GM19324 (cell line): Measurements from ENCODE around the gene SLC2A13.

Experiments
- ATAC-seq: cut with Tn5 transposase; IDR thresholded peaks from one replicate; pipeline ENCODE4 v1.9.1; 2021; ENCODE audit warnings: mild to moderate bottlenecking, moderate library complexity; ENCODE audit not compliant: unreplicated experiment, low FRiP score

Gene SLC2A13

DNA sequence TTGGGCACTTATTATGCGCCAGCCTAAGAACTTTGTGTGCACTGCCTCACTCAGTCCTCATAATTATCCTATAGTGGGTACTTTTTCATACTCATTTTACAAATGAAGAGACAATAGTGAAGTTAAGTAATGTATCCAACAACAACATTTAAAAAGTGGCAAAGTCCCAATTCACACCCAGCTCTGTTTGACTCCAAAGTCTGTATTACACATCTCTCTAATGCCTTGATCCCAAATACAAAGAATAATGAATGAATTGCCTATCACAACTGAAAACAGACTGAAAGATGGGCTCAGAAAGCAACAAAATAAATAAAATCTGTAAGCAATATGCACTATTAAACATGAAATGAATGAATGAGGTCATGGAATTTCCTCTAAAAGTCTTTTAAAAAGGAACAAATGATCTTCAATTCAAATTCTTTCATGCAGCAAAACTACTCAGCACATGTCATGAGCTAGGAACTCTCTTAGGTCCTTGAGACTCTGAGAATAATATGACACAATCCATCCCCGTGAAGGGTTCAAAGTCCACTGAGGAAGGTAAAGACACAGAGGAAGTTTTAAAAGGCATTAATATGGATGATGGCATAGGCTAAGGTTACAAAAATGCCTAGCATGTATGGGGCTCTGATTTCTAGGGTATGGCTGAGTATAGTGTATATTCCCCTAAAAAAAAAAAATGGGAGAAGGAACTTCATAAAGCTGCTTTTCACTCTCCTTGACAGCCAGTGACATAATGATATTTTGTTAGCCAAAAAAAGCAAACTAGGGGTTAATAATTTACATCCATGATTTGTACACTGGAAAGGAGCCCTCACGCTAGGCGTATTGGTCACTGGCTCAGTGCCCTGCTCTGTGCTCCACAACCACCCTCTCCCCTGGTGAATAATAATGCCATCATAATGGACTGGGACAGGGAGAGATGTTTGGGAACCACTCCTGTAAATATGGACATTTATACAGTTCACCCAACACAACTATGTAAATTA, 103.4 kb downstream of the SLC2A13 start:
- no peak for ATAC-seq

DNA sequence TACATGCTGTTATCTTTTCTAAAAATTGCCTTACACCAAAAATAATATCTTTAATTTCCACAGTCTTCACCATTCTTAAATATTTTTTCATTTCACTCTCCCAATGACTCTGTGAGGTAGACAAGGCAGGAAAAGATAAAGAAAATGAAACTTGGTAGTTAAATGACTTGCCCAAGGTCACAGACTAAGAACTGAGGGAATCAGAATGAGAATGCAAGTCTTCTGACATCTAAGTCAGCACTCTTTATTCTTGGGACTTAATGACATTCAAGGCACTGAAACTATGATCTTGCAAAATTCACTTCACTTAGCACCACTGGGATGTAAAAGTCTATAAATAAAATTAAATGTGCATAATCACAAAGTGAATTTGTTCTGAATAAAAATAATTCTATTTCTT, 104.5 kb downstream of the SLC2A13 start:
- no peak for ATAC-seq

DNA sequence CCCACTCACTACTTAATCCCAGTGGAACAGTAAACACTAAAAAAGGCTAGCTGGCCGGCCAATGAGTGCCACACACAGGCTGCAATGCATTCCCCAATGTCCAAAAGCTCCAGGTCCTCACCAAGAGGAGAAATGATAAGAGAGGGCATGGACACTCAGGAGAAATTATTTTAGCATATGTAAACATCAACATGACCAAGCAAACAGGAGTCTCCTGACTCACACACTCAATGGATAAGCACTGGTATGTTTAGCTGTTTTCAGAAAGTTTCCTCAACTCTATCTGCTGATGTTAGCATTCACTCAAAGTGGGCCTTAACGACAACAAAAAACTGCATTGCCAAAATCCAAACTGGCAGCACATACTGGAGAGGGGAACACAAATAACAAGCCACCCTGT, 105.0 kb downstream of the SLC2A13 start:
- no peak for ATAC-seq

DNA sequence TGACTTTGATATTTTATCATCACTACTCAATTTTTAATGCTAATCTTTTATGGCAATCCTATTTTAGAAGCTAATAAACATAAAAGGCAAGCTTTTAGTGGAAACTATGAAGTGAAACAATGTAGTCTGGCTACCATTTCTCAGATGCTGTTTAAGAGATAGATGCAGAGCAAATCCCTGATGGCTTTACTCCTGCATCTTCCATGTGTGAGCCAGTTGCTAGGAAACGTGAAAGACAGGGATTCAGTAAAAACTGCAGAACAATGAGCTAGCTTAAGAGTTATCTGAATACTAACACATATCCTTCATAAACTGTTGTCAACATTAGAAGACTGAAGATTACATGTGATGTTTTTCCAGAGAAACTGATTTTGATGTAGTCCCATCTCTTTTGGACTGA, 112.6 kb downstream of the SLC2A13 start:
- no peak for ATAC-seq

DNA sequence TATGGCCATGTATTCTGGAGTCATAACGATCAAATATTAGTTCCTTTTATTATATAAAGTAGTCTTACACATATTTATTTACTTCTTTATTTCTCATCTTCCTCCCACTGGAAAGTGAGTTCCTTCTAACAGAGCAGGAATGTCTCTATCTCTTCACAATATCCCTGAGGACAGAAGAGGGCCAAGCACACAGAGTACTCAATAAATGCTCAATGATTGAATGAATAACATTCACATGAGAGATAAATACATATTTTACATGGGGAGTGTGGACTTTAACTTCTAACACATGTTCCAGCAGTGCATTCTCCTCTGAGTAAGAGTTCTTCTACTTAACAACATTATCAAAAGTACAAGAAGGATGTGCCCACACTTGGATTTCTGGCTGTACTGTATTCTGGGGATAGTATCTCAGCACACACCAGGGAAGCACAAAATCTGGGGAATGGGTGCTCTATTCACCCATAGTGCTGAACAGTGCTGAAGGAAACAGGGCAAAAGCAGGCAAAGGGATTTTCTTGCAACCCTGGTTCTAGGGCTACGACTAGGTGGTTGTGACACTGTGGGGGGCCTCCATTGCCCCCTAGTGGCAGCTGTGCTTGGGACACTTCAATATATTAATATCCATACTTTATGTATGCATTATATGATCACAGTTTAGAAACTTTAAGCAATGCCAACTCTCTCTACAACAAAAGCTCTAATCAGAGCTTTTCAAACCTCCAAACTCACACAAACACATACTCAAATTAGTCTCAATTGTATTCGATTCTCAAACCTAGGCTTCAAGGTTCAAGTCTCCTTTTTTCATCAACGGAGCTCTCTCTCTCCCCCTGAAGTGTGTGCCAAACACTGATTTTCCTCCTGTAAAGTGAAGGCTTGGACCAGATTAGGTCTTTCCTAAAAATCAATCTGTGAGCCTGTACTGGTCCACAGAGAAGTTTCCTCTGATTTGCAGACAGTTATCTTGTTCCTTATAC, 115.5 kb downstream of the SLC2A13 start:
- peak; percentile 84 for ATAC-seq

DNA sequence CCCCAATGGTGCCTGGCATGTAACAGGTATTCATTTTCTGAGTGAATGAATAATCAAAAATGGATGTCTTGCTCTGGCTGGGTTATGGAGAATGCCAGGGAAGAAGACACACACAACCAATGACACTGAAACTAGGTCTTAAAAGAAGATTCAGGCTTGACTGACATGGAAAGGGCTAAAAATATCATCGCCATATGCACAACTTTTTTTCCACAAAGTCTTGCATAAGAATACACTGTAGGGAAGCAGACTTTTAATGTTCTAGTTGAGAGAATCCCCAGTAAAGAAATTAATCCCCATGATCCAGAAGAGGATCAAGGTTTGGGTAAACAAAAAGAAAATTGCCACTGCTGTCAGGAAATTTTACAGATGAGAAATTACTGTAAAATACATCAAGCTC, 116.4 kb downstream of the SLC2A13 start:
- ATAC-seq: no peak

DNA sequence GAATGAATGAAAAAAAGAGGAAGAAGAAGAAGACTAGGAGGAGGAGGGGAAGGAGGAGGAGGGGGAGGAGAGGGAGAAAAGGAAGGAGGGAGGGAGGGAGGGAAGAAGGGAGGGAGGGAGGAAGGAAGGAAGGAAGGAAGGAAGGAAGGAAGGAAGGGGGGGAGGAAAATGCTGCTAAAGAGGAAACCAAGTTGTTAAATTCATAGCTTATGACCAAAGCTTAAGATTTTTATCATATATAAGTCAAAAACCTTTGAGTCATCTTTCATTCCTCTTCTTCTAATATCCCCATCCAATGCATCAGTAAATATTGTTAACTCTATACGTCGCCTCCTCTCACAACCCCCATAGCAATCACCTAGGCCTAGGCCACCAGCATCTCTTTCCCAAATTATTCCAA, 117.3 kb downstream of the SLC2A13 start:
- ATAC-seq: no peak

DNA sequence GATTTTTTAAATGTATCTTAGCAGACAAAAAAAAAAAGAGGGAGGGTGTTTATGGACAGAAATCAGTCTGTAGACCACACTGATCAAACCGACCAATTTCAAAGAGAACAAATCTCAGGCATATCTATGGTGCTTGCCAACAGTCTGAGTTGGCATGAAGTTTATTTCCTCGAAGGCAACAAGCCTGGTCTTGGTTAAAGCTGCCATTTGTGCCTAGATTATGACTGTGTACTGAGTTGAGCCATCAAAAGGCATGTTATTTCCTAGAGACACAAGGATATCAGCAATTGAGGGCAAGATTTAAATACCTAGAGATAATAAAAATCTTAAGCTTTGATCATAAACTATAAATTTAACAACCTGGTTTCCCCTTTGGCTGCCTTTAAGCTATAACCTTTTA, 119.2 kb downstream of the SLC2A13 start:
- ATAC-seq: no peak

DNA sequence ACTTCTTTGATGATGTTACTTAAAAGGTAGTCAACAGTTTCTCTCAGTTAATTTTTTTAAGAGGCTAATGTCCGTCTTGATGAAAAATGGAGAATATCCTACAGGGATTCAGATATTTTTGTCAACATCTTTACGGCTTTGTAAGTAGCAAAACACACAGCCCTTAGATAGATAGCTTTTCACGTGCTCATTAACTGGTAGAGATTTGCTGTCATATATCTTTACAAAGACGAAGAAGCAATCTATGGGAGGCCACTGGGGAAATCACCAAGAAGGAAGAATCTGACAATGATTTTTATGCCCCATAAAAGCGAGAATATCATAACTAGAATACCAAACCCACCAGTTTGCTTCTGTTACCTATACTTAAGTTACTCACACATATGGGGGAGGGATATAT, 121.2 kb downstream of the SLC2A13 start:
- ATAC-seq: no peak

DNA sequence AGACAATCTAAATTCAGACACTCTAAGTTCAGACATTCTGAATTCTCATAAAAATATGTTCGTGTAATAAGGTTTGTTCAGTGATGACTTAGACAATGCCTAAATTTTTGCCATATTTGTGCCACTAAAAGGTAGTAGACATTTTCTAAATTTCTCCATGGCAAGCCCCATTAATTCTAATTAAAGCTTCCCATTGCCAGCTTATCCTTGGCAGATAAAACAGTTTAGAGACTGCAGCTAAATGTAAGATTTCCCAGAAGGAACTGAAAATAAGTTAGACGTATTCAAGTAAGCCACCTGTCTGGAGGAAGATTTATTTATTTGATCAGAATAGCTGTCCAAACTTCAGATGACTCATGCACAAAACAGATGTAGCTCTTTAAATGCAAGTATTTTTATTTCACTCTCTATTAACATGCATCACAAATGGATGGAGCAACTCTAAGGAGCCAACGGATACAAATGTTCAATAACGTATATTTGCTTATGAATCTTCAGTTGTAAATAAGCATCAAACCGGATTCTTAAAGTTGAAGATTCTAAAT, 130.4 kb downstream of the SLC2A13 start:
- no peak for ATAC-seq

DNA sequence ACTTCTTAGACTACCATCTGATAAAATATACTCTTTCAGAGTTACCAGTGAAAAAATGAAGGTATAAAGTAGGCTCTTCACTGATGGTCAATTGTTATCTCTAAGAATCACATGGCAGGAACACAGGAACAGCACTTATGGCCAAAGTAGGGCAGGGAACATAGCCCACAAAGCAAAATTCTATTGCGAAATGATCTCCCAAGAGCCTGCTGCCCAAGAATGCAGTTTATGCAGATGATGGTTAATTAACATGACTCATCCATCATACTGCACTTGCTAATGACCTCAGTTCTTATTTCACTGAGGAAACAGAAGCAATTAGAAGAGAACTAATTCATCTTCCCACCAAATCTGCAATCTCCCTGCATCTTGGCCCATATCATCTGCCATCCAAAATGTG, 133.8 kb downstream of the SLC2A13 start:
- no peak for ATAC-seq

DNA sequence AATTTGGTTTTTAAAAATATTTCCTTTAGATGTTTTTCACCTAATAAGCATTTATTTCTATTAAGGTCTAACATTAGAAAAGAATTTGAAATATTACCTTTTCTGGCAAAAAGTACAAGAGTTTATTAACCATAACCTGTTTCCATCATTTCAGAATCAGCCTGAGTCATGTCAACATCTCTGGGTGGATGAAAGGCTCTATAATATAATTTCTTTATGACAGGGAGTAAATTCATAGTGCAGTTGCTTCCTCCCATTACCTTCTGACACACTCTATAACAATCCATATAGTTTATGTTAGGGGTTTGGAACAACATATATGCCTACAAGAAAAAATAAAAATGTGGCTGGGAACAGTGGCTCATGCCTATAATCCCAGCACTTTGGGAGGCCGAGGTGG, 134.5 kb downstream of the SLC2A13 start:
- ATAC-seq: no peak

DNA sequence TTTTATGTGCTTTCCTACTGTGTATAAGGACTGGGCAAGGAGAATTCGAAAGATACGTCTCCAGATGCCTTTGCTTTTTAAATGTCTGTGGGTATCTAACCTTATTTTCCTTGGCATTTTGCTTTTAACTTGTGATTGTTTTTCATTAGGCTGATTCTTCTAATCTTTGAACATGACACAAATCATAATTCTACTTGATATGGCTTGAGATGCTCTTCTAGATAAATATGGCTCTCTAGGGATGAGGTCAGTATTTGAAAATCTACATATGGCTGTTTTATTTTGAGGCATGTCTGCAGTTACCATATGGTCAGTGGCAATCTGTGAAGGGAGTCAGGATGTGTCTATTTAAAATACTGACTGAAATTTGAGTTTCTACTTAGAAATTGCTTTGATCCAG, 139.2 kb downstream of the SLC2A13 start:
- ATAC-seq: no peak

DNA sequence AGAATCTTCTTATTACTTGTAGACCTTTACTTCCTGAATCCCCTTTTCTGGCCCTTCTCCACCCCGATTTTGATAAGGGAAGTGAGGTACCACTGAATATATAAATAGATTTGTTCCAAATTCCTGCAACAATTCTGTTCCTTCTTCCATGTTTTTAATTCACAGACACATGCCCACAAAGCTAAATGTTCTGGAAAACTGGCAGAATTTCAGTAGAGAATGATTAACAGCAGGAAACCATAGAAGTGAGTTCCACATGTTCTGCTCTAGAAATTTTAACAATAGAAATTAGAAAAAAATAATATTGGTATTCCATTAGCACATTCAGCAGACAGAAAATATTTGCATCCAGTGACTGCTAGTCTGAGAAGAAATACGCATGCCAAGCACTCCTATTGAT, 139.6 kb downstream of the SLC2A13 start:
- ATAC-seq: no peak

DNA sequence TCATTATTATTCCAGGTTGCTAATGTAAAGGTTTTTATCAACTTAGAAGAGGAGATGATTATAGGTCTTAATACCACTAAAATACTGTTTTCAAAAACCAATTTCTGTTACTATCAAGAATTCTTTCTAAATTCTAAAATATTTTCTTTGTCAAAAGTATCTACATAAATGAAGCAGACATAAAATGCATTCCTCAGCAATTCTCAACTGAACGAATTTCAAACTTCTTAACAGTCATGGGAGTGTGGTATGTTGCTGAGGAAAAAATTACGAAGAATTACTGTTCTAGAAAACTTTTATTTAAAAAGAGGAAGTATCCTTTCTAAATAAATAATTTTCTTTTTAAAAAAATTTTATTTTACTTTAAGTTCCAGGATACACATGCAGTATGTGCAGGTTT, 146.4 kb downstream of the SLC2A13 start:
- ATAC-seq: no peak

DNA sequence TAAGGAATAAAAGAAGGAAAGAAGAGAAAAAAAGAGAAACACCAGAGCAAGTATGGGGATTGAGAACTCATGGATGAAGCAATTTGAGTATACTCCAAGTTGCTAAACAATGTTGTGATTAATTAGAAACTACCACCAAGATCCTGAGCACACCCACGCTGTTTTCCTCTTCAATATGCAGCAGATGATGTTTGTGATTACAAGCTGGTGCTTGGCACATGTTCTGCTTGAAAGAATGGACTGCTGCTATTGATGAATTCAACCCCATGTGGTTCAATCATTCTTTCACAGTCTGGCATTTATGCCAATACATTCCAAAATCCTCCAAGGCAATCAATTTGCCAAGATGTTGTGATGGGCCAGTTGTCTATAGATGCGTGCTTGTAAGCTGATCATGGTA, 146.8 kb downstream of the SLC2A13 start:
- ATAC-seq: no peak

DNA sequence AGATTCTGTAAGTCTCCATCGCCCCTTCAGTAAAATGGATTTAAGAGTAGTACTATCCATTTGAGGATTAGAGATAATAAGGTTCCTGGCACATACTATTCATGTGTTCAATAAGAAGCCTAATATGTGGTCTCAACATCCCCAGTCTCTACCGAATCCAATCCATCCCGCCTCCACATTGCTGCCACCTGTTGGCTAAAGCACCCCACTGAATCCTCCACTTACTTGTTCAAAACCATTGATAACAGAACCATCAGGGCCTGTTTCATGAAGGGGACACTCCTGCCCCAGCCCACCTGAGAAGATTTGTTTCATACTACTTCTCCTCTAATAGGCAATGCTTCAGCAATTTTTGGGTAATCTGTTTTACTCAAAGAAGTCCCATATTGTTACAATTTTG, 147.5 kb downstream of the SLC2A13 start:
- ATAC-seq: no peak

DNA sequence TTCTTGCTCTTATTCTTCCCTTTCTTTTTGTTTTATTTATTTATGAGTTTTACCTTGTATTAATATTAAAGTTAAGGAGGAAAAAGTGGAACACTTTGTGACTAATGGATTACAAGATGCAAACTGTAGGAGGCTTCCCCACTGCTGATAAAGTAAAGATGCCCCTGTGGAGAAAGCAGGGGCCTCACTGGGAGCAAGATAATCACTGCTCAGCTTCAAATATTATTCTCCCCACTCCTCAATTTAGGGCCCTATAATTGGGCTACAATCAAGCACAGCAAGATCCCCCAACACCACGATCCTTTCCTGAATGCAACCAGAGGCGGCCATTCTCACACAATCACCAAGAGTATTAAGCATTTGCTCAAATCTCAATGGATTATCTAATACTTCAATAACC, 149.2 kb downstream of the SLC2A13 start:
- ATAC-seq: no peak

DNA sequence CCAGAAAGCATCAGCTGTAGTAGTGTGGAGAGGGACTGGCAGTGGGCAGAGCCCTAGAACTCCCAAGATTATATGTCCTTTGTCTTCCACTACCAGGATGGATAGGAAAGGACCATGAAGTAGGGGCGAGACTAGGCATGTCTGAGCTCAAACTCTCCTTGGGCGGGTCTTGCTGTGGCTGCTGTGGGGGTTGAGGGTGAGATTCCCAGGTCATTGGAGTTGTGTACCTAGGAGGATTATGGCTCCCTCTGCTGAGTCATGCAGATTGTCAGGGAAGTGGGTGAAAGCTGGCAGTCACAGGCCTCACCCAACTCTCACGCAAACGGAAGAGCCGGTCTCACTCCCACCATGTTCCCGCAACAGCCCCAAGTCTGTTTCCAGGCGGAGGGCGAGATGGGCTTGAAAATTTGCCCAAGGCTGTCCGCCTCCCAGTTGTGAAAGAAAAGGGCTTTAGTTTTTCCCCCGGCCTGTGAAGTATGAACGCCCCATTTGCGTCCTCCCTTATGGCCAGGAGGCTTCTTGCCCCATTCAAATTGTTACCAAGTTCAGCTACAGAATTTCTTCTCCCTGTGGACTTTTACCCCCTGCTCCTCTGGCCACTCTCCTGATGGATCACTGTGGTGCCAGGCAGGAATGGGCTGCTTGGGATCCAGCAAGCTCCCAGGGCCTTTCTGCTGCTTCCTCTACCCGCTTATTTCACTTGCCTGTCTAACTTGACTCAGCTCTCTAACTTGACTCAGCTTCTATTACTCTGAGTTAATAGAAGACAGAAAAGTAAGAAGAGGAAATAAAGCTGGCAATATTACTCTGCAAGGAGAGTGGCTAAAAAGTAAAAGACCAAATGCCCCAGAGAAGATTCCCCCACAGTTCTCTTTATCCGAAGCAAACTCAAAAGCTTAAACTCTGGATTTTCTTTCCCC, 159.3 kb downstream of the SLC2A13 start:
- no peak for ATAC-seq

DNA sequence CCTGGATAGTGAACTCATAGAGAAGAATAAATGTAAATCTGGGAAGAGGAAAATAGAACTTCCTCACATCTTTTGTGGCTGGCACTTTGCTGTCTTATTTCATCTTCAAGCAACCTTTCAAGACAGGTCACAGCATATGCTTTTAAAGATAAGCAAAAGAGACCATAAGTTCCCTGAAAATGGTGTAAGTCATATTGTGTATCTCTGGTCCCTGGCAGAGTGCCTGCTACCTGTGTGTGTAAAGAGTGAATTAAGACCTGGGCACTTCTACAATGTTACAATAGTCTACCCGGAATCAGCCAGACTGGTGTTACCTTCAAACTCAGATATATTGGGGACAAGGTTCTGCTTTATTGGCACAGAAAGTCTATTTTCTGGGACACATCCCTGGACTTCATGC, 168.8 kb downstream of the SLC2A13 start:
- ATAC-seq: no peak
